Lower leg skin (tissue), 3 donors: ENCODE results near the gene CDSN.

Source experiments
- POLR2A ChIP-seq, 2 donors: fragments of 450-650 bp; IDR thresholded peaks; one replicate each; pipeline ENCODE4 v1.6.1; 2016 to 2017; ENCODE audit warnings: antibody characterized with exemption in 2 of 2, mild to moderate bottlenecking in 1 of 2, moderate library complexity in 1 of 2
- TF ChIP-seq, protein P1 (sequence below), 3 donors: fragments of 450-650 bp; IDR thresholded peaks; one replicate each; pipeline ENCODE4 v1.5.1; 2016; ENCODE audit warnings: antibody characterized with exemption in 3 of 3, mild to moderate bottlenecking in 3 of 3, moderate library complexity in 2 of 3

DNA sequence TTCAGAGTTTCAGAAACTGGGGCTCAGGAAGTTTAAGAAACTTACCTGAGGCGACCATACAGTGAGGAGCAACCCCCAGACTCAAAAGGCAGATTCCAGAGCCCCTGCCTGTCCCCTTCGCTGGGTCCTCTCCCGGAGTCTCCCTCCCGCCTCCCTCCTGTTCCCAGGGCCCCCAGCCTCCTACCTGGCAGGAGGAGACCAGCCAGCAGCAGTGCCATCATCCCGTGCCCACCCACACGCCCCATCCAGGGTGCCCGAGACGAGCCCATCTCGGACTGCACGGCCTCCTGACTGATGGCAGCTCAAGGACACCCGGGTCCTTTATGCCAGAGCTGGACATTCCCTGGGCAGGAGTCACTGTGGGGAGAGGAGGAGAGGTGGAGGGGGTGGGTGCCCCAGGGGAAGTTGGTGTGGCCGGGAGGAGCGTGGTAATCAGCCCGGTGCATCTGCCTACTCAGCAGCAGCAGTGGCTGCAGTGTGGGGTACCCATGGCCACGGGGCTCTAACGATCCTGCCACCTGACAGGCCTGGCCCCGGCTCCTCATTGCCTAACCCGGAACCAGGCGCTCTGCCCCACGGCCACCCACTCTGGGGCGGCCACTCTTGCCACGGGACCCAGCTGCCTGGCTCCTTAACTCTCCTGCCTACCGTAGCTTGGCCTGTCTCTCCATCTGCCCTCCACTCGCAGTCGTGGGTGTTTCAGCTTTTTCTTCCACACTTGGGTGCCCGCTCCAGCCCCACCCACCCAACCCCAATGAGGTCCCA, at the start of gene CDSN:
- TF ChIP-seq, protein P1, sequence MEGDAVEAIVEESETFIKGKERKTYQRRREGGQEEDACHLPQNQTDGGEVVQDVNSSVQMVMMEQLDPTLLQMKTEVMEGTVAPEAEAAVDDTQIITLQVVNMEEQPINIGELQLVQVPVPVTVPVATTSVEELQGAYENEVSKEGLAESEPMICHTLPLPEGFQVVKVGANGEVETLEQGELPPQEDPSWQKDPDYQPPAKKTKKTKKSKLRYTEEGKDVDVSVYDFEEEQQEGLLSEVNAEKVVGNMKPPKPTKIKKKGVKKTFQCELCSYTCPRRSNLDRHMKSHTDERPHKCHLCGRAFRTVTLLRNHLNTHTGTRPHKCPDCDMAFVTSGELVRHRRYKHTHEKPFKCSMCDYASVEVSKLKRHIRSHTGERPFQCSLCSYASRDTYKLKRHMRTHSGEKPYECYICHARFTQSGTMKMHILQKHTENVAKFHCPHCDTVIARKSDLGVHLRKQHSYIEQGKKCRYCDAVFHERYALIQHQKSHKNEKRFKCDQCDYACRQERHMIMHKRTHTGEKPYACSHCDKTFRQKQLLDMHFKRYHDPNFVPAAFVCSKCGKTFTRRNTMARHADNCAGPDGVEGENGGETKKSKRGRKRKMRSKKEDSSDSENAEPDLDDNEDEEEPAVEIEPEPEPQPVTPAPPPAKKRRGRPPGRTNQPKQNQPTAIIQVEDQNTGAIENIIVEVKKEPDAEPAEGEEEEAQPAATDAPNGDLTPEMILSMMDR (IDR thresholded peaks at IDR 0.05) = no peak
- no peak for TF ChIP-seq POLR2A (IDR thresholded peaks at IDR 0.05)
